HEK293T (cell line): Measurements from ENCODE around the gene NSMCE1.
A peak's percentile ranks its signal among the peaks of the same experiment; 100 is the strongest.

Source experiments
- ARNT ChIP-seq: fragments of 450-650 bp; IDR thresholded peaks from 2 replicates; pipeline ENCODE4 v1.6.1; 2017; ENCODE audit warnings: mild to moderate bottlenecking
- BHLHE40 ChIP-seq: fragments of 450-650 bp; IDR thresholded peaks from 2 replicates; pipeline ENCODE4 v1.6.1; 2016; ENCODE audit warnings: mild to moderate bottlenecking, moderate library complexity, borderline replicate concordance
- FOXA1 ChIP-seq: fragments of 450-650 bp; IDR thresholded peaks from 2 replicates; pipeline ENCODE4 v1.6.1; 2016; ENCODE audit warnings: mild to moderate bottlenecking
- FOXK2 ChIP-seq: fragments of 450-650 bp; IDR thresholded peaks from 2 replicates; pipeline ENCODE4 v1.6.1; 2016; ENCODE audit warnings: mild to moderate bottlenecking
- FOXM1 ChIP-seq: fragments of 450-650 bp; IDR thresholded peaks from 2 replicates; pipeline ENCODE4 v1.6.1; 2017; ENCODE audit warnings: mild to moderate bottlenecking, borderline replicate concordance
- L3MBTL2 ChIP-seq: fragments of 450-650 bp; conservative IDR thresholded peaks from 2 replicates; pipeline ENCODE4 v1.6.1; 2016; ENCODE audit warnings: mild to moderate bottlenecking
- LEF1 ChIP-seq: fragments of 450-650 bp; IDR thresholded peaks from 2 replicates; pipeline ENCODE4 v1.6.1; 2017; ENCODE audit warnings: mild to moderate bottlenecking, borderline replicate concordance
- NFRKB ChIP-seq: fragments of 450-650 bp; IDR thresholded peaks from 2 replicates; pipeline ENCODE4 v1.6.1; 2016; ENCODE audit warnings: mild to moderate bottlenecking, moderate library complexity
- SP1 ChIP-seq: fragments of 450-650 bp; IDR thresholded peaks from 2 replicates; pipeline ENCODE4 v1.6.1; 2017
- SUZ12 ChIP-seq: fragments of 450-650 bp; IDR thresholded peaks from 2 replicates; pipeline ENCODE4 v1.6.1; 2016; ENCODE audit warnings: mild to moderate bottlenecking
- TARDBP ChIP-seq: fragments of 450-650 bp; IDR thresholded peaks from 2 replicates; pipeline ENCODE4 v1.6.1; 2016

GRCh38 chr16:27314161-27314723, 45.7 kb upstream of the NSMCE1 start:
- TF ChIP-seq NFRKB = no peak
- TF ChIP-seq L3MBTL2 = peak; percentile 37; the same call in 1 of the 2 replicates
- no peak for TF ChIP-seq FOXA1
- TF ChIP-seq FOXM1 = no peak
- no peak for TF ChIP-seq LEF1
- no peak for TF ChIP-seq ARNT
- TF ChIP-seq TARDBP = no peak
- no peak for TF ChIP-seq SUZ12
- no peak for TF ChIP-seq SP1
- TF ChIP-seq FOXK2 = no peak
- TF ChIP-seq BHLHE40 = no peak
